Measurements from ENCODE around the gene SLC38A1. TPM values are rescaled to one million over a fixed set of nuclear protein-coding genes. Genes with fewer than 3 reads are reported as not detected.
A peak's percentile ranks its signal among the peaks of the same experiment; 100 is the strongest.
"Not testable (repeated sequence)": the region's sequence is repeated elsewhere in the genome, so short reads cannot be mapped to it uniquely, and the experiment has no call there.

The SLC38A1 gene
- total RNA-seq, 1 donor from 2014 or later: 181 TPM

DNA sequence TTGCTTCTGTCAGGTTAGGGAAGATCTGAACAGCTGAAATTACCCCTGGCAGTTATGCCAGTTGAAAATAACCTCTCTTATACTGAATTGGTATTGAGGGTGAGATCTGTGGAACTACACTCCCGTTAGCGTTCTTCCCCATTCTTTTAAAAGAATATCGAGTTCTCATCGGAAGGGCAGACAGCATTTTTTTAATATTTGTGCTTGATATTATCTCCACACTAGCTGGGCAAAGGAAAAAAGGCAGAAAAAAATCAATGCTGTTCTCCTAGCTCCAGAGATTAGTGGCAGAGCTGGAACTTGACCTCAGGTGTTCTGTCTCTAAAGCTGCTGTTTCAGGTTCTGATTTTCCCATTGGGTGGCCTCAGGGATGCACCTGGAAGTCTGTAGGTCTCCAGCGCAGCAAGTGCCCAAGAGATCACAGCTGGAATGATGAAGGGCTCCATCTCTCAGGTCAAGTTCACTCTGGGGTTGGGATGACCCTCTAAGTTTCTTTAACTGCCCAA lies 67.5 kb downstream of the SLC38A1 start:
- peaks cover 86% of the 10 kb centered on the region for H3K36me3 Mint-ChIP-seq (ENCODE audit: low read depth)
- no peaks in the 10 kb centered on the region for H3K27me3 Mint-ChIP-seq
- peaks cover 4% of the 10 kb centered on the region for H3K9me3 Mint-ChIP-seq
- no peak overlapping the region for H3K4me3 Mint-ChIP-seq
- DNase-seq: no peak
- H3K4me1 Mint-ChIP-seq: peaks cover 8% of the 10 kb centered on the region
- intact Hi-C loops (cut with micrococcal nuclease): no loop called here
- no peak overlapping the region for H3K27ac Mint-ChIP-seq

DNA sequence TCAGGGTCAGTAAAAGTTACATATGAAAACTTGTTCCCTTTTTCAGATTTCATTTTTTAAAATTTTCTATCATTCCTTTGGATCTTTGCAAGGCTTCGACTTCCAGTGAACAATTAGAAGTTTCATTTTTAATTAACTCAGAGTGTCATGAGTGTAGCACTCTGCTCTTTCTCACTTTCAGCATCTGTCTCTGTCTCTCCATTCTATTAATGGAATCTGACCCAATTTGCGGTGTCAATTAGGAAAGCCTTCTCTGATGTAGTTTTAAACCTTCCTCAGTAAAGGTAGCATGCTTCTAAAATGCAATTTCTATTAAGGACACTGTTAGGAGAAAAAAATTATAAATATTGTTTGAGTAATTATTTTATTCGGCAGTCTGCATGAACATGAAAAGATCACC lies 68.3 kb downstream of the SLC38A1 start:
- no peak for DNase-seq
- H3K27ac Mint-ChIP-seq: no peak overlapping the region
- H3K9me3 Mint-ChIP-seq: peaks cover 8% of the 10 kb centered on the region
- H3K4me3 Mint-ChIP-seq: no peak overlapping the region
- no peaks in the 10 kb centered on the region for H3K27me3 Mint-ChIP-seq
- peaks cover 4% of the 10 kb centered on the region for H3K4me1 Mint-ChIP-seq
- H3K36me3 Mint-ChIP-seq (ENCODE audit: low read depth): peaks cover 86% of the 10 kb centered on the region
- intact Hi-C loops (cut with micrococcal nuclease): no loop called here

DNA sequence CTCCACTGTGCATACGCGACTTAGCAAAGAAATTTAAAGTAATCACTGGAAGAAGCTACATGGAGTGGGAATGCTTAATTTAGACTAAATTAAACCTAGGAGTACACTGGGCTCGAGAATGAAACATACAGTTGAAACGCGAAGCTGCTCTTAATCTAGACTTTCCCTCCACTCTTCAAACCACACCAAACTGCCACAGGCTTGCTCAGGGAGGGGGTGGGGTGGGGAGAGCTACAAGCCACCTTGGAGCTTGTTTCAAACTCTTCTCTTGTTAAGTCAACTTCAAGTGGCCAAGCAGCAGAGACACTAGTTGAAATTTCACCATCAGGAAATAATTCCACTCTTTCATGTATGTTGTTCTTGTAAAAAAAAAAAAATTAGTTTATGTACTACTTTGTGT lies 69.9 kb downstream of the SLC38A1 start:
- Mint-ChIP-seq H3K9me3 (peaks cover 14% of the 10 kb centered on the region), H3K4me3 (no peak overlapping the region), H3K36me3 (ENCODE audit: low read depth) (peaks cover 89% of the 10 kb centered on the region), H3K4me1 (peaks cover 4% of the 10 kb centered on the region), H3K27ac (peak overlapping the region; percentile 45), H3K27me3 (no peaks in the 10 kb centered on the region)
- intact Hi-C loops (cut with micrococcal nuclease): no loop called here
- no peak for DNase-seq

DNA sequence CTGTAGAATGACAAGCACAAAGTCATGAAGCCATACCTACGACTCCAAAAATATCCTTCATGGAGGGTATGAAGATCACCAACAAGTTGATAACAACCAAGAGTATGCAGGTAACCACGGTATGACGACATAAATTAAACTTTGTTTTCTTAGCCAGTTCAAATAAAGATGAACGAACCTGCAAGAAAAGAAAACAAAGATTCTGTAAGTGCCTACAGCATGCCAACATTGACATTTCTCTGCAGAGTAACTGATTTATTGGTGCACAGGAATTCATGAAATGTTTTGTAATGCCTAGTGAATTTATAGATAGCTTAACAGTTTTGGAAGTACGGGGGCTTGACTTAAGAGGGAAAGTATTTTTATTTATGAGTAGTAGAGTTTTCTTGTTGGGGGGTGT lies 71.0 kb downstream of the SLC38A1 start:
- H3K9me3 Mint-ChIP-seq: peaks cover 24% of the 10 kb centered on the region
- intact Hi-C loops (cut with micrococcal nuclease): no loop called here
- H3K36me3 Mint-ChIP-seq (ENCODE audit: low read depth): peaks cover 89% of the 10 kb centered on the region
- H3K4me1 Mint-ChIP-seq: peaks cover 10% of the 10 kb centered on the region
- no peak for DNase-seq
- no peaks in the 10 kb centered on the region for H3K27me3 Mint-ChIP-seq
- no peak overlapping the region for H3K27ac Mint-ChIP-seq
- H3K4me3 Mint-ChIP-seq: no peak overlapping the region

DNA sequence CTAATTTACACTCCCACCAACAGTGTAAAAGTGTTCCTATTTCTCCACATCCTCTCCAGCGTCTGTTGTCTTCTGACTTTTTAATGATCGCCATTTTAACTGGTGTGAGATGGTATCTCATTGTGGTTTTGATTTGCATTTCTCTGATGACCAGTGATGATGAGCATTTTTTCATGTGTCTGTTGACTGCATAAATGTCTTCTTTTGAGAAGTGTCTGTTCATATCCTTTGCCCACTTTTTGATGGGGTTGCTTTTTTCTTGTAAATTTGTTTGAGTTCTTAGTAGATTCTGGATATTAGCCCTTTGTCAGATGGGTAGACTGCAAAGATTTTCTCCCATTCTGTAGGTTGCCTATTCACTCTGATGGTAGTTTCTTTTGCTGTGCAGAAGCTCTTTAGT lies 78.3 kb downstream of the SLC38A1 start:
- H3K27me3 Mint-ChIP-seq; DNase-seq; H3K27ac Mint-ChIP-seq; H3K4me3 Mint-ChIP-seq; intact Hi-C loops (cut with micrococcal nuclease): not testable (repeated sequence)
- H3K9me3 Mint-ChIP-seq: peaks cover 40% of the 10 kb centered on the region
- peaks cover 13% of the 10 kb centered on the region for H3K4me1 Mint-ChIP-seq
- H3K36me3 Mint-ChIP-seq (ENCODE audit: low read depth): peaks cover 89% of the 10 kb centered on the region

DNA sequence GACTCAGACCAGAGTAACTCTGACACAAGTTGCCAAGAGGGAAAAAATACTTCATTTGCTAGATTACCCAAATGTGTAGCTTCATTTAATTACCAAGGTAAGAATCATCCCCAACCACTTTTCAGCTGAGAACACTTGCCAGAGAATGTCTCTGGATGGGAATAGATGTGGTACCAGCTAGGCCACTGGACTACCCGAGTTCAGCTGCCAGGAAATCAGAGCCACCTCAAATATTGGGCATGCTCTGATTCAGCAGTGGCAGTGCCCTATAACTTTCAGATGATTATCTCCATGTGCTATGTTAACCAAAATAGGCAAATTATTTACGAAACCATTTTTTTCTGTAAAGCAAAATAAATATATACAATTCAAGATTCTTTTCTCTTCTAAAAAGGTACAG lies 80.7 kb downstream of the SLC38A1 start:
- intact Hi-C loops (cut with micrococcal nuclease): no loop called here
- no peak overlapping the region for H3K4me3 Mint-ChIP-seq
- no peak for DNase-seq
- peaks cover 27% of the 10 kb centered on the region for H3K9me3 Mint-ChIP-seq
- no peak overlapping the region for H3K27ac Mint-ChIP-seq
- peaks cover 79% of the 10 kb centered on the region for H3K36me3 Mint-ChIP-seq (ENCODE audit: low read depth)
- H3K27me3 Mint-ChIP-seq: no peaks in the 10 kb centered on the region
- H3K4me1 Mint-ChIP-seq: peaks cover 7% of the 10 kb centered on the region

DNA sequence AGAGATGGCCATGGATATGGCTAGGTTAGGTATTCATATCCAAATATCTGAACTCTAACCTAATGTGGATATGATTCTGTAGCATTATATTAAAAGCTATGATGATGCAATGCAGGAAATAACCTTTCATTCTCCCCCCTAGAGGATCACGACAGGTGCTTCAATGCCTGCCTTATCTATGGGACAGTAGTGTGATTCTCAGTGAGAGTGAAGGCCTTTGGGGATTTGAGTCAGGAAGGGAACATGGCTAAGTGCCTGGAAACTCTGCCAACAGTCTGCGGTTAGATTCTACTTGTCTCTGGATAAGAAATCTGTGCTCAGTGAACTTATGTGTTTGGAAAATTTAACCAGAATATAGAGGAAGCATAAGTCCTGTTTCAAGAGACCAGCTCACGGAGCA lies 81.8 kb downstream of the SLC38A1 start:
- H3K27me3 Mint-ChIP-seq: no peaks in the 10 kb centered on the region
- intact Hi-C loops (cut with micrococcal nuclease): no loop called here

DNA sequence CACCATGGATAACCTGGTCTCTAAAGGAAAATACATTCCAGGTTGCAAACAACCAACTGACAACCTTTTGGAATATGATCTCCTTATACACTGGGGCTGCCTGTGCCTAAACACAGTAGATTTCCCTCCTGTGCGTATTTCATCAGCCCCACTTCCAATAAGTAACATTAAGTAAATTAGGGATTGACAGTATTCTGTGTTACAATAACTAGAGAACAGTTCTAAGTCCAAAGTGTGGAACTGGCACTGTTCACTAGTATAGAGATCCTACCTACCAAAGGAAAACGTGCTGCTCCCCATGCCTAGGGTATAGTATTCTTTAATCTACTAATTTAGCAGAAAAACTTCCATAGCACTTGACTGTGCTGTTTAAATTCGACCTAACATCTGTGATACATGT lies 82.8 kb downstream of the SLC38A1 start:
- Mint-ChIP-seq H3K4me1 (peaks cover 4% of the 10 kb centered on the region), H3K27me3 (no peaks in the 10 kb centered on the region), H3K4me3 (no peak overlapping the region), H3K36me3 (ENCODE audit: low read depth) (peaks cover 66% of the 10 kb centered on the region), H3K9me3 (peaks cover 6% of the 10 kb centered on the region), H3K27ac (no peak overlapping the region)
- intact Hi-C loops (cut with micrococcal nuclease): no loop called here
- no peak for DNase-seq

More for the DNA sequence above, 81.8 kb downstream of the SLC38A1 start:
- H3K9me3 Mint-ChIP-seq: peaks cover 15% of the 10 kb centered on the region
- H3K27ac Mint-ChIP-seq: no peak overlapping the region
- no peak overlapping the region for H3K4me3 Mint-ChIP-seq
- H3K36me3 Mint-ChIP-seq (ENCODE audit: low read depth): peaks cover 72% of the 10 kb centered on the region
- DNase-seq: no peak
- peaks cover 4% of the 10 kb centered on the region for H3K4me1 Mint-ChIP-seq

DNA sequence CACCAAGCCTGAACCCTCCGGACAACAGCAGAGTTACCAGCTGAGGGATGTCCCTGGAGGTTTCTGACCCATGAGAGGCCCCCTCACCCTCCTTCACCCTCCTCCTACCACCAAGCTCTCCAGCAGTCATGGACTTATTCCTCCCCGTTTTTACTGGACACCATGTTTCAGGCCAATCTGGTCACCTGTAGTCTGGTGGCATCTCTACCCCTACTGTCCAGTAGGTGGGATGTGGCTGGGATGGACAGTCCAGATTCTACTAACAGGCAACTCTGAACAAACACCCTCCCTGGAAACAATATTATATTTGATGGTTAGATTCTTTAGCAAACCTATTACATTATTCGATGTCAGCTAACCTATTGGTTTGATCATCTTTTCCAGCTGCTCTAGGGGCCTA lies 83.2 kb downstream of the SLC38A1 start:
- no peak for DNase-seq
- Mint-ChIP-seq H3K9me3 (peaks cover 3% of the 10 kb centered on the region), H3K4me1 (peaks cover 4% of the 10 kb centered on the region), H3K27me3 (no peaks in the 10 kb centered on the region), H3K36me3 (ENCODE audit: low read depth) (peaks cover 61% of the 10 kb centered on the region), H3K4me3 (no peak overlapping the region), H3K27ac (no peak overlapping the region)
- intact Hi-C loops (cut with micrococcal nuclease): no loop called here

DNA sequence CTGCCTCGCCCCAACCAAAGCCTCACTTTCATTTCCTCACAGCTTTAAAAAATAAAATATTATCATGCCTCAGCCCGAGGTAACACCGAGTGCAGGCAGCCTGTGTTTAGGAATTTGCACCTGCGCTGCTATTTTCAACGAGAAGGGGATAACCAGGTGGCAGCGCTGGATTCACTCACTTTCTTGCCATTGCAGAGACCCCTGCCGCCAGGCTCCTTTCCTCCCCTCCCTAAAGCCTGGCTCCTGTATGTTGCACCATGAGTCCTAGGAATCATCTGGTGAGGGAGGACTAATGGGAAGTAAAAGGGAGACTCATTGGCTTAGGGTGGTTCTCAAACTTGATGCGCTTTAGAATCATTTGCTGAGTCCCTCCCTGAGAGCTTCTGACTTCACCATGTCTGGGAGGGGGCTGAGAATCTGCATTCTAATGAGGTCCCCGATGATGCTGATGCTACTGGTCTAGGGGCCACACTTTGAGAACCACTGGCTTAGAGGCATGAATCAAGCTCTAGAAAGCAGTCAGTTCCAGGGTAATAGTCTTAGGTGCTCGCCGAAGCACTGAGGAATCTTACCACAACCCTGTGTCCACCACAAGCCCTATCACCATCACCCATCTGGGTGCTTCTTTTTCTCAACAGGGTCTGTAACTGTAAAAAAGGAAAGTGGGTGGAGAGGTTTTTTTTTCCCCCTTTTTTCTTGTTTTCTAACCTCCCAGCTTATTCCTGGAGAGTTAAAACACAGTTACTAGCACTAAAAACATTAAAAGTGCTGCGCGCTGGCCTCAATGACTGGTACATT lies 83.8 kb downstream of the SLC38A1 start:
- H3K4me3 Mint-ChIP-seq: no peak overlapping the region
- H3K27ac Mint-ChIP-seq: no peak overlapping the region
- no peaks in the 10 kb centered on the region for H3K27me3 Mint-ChIP-seq
- DNase-seq: no peak
- H3K9me3 Mint-ChIP-seq: no peaks in the 10 kb centered on the region
- intact Hi-C loops (cut with micrococcal nuclease): no loop called here
- H3K36me3 Mint-ChIP-seq (ENCODE audit: low read depth): peaks cover 58% of the 10 kb centered on the region
- H3K4me1 Mint-ChIP-seq: peaks cover 8% of the 10 kb centered on the region

DNA sequence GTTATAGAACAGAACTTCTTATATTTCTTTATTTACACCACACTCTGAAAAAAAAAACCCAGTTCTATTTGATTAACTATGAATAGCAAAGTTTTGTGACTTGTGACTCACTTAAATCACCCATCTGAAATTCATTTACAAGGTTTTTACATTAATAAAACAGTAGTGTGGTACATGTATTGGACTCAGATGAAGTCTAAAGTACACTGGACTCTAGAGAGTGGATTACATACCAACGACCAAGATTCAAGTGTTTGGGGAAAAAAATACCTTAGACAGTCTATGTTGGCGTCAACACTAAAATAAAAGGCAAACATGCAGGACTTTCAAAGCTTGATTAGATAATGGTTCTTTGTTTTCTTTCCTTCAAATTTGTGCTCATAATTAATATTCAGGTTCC lies 85.7 kb downstream of the SLC38A1 start:
- H3K27ac Mint-ChIP-seq: no peak overlapping the region
- no peak overlapping the region for H3K4me3 Mint-ChIP-seq
- H3K9me3 Mint-ChIP-seq: no peaks in the 10 kb centered on the region
- intact Hi-C loops (cut with micrococcal nuclease): no loop called here
- H3K4me1 Mint-ChIP-seq: peaks cover 16% of the 10 kb centered on the region
- peaks cover 46% of the 10 kb centered on the region for H3K36me3 Mint-ChIP-seq (ENCODE audit: low read depth)
- DNase-seq: no peak
- no peaks in the 10 kb centered on the region for H3K27me3 Mint-ChIP-seq

DNA sequence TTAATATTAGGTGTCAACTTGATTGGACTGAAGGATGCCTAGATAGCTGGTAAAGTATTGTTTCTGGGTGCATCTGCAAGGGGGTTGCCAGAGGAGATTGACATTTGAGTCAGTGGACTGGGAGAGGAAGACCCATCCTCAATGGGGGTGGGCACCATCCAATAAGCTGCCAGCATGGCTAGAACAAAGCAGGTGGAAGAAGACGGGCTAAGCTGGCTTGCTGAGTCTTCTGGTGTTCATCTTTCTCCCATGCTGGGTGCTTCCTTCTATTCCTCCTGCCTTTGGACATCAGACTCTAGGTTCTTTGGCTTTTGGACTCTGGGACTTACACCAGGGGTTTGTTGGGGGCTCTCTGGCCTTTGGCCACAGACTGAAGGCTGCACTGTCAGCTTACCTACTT lies 87.4 kb downstream of the SLC38A1 start:
- Mint-ChIP-seq H3K36me3 (ENCODE audit: low read depth) (peaks cover 35% of the 10 kb centered on the region), H3K4me1 (peaks cover 21% of the 10 kb centered on the region), H3K9me3 (no peaks in the 10 kb centered on the region), H3K4me3 (no peak overlapping the region), H3K27me3 (no peaks in the 10 kb centered on the region), H3K27ac (no peak overlapping the region)
- intact Hi-C loops (cut with micrococcal nuclease): no loop called here
- DNase-seq: no peak

DNA sequence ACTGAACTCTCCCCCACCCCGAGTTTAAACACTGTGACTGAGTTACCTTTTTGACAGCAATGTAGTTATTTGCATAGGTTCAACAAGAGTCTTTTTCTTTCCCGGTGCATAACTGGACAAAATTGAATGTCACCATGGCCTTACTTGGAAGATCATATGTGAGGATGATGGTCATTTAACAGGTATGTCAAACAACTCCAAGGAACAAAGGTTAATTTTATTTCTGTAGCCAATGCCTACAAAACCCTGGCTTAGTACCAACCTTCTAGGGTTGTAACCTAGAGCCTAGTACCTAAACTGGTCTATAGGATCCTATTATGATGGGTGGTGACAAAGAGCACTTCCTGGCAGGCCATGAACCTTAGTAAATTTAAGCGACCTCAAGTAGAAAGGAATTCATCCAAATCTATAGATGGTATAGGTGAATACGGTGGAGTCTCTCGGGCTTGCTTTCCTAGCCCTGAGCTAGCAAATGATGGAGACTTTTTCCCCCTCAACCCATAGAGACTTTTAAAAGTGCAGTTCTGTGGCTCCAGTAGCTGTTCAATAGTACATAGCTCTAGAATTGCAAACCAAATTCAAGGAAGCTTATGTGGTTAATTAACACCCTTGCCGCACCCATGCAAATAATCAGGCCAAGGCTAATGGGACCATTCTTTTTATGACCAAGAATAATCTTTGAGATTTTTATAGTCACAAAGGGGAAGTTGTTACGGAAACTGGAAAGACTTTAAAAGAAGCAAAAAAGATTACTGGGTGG lies 89.0 kb downstream of the SLC38A1 start:
- Mint-ChIP-seq H3K9me3 (no peaks in the 10 kb centered on the region), H3K4me1 (peaks cover 19% of the 10 kb centered on the region), H3K27me3 (no peaks in the 10 kb centered on the region), H3K27ac (no peak overlapping the region), H3K4me3 (no peak overlapping the region), H3K36me3 (ENCODE audit: low read depth) (peaks cover 25% of the 10 kb centered on the region)
- intact Hi-C loops (cut with micrococcal nuclease): no loop called here
- no peak for DNase-seq

DNA sequence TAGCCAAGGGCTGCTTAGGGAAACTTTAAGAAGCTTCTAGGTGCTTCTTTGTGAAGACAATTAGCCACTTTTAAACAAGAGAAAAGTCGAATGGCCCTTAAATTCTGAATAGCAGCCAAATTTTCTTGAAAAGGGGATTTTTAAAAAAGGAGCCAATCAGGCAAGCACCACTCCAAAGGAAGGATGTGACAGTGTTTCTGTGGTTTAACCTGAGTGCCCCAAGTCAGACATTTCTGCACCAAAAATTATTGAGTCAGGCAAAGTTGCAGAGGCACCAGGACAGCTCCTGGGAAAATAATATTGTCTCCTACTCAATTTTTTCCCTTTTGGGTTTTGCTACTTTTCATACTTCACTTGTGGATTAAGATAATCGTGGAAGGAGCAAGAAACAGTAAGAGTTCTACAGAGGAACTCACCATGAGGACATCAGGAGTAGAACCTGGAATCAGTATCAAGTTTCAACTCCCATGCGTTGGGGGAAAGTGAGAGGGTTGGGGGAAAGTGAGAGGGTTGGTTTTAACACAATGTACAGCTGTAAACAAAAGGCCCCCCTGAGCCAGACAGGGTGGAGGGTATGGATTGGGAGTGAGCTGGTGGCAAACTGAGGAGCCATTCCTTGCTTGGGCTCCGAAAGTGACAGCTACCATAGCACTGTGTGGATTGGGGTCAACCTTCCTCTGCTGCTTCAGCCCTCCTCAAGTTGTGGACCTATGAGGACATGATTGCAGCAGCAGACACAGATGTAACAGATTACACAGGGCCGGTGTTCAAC lies 90.8 kb downstream of the SLC38A1 start:
- H3K4me3 Mint-ChIP-seq: peak overlapping the region; percentile 50
- H3K36me3 Mint-ChIP-seq (ENCODE audit: low read depth): peaks cover 16% of the 10 kb centered on the region
- no peaks in the 10 kb centered on the region for H3K27me3 Mint-ChIP-seq
- DNase-seq: peak; percentile 66
- H3K27ac Mint-ChIP-seq: peak overlapping the region; percentile 16
- intact Hi-C loops (cut with micrococcal nuclease): no loop called here
- peaks cover 22% of the 10 kb centered on the region for H3K4me1 Mint-ChIP-seq
- no peaks in the 10 kb centered on the region for H3K9me3 Mint-ChIP-seq
